IMR-90 (cell line): ENCODE data around the gene FBXO44. TPM values are rescaled to one million over a fixed set of nuclear protein-coding genes. Genes with fewer than 3 reads are reported as not detected.

Source experiments
- ATAC-seq: fragments of 200-7000 bp; cut with Tn5 transposase; 2 replicates; pipeline ENCODE4 v1.9.1; 2020; ENCODE audit warnings: low read depth, mild to moderate bottlenecking, moderate library complexity
- BruUV-seq: library from RNA; stranded (reverse); fragments of 400-500 nt; replicated peaks from 2 replicates; lab custom pipeline; 2021; lab: Mats Ljungman, UMichigan
- CTCF ChIA-PET: fragments of 300-600 bp; formaldehyde crosslinking; extraction: SDS; loops from one replicate; lab custom pipeline; 2021; ENCODE audit warnings: antibody characterized with exemption; lab: Yijun Ruan, JAX
- POLR2A ChIA-PET: fragments of 300-600 bp; sonication (Branson Sonifier 250); formaldehyde crosslinking; loops from one replicate; lab custom pipeline; 2022; ENCODE audit warnings: antibody characterized with exemption; ENCODE audit not compliant: unreplicated experiment; lab: Charles Lee
- DNase-seq: peaks from one replicate; pipeline ENCODE4 v3.0.0; 2013
- H2AFZ ChIP-seq: replicated peaks from 2 replicates; pipeline ENCODE3; 2013; ENCODE audit warnings: low read length, mild to moderate bottlenecking; ENCODE audit not compliant: poor library complexity
- H2AK5ac ChIP-seq: 2 replicates; pipeline ENCODE4 v1.6.1; 2013; ENCODE audit warnings: low read depth, low read length, inconsistent platforms
- H2AK9ac ChIP-seq: replicated peaks from 2 replicates; pipeline ENCODE3; 2013; ENCODE audit warnings: mild to moderate bottlenecking, low read depth, low read length, moderate library complexity; ENCODE audit not compliant: poor library complexity
- H2BK120ac ChIP-seq: 2 replicates; pipeline ENCODE4 v1.6.1; 2013; ENCODE audit warnings: low read depth, low read length, inconsistent platforms
- H2BK15ac ChIP-seq: 3 replicates; pipeline ENCODE4 v1.6.1; 2013; ENCODE audit warnings: low read depth, low read length, inconsistent platforms
- H2BK20ac ChIP-seq: 2 replicates; pipeline ENCODE4 v1.6.1; 2013; ENCODE audit warnings: low read depth, mild to moderate bottlenecking, inconsistent platforms, low read length, moderate library complexity
- H2BK5ac ChIP-seq: 2 replicates; pipeline ENCODE4 v1.6.1; 2013; ENCODE audit warnings: mild to moderate bottlenecking, low read depth, low read length, inconsistent platforms; ENCODE audit not compliant: poor library complexity, severe bottlenecking
- H3K14ac ChIP-seq: replicated peaks from 2 replicates; pipeline ENCODE4 v1.6.1; 2013; ENCODE audit warnings: low read depth, low read length, inconsistent platforms
- H3K18ac ChIP-seq: 2 replicates; pipeline ENCODE4 v1.6.1; 2013; ENCODE audit warnings: low read depth, low read length, control low read depth
- H3K23ac ChIP-seq: 2 replicates; pipeline ENCODE4 v1.6.1; 2013; ENCODE audit warnings: low read depth, low read length, inconsistent platforms
- H3K27ac ChIP-seq: 2 replicates; pipeline ENCODE4 v1.5.1; 2013; ENCODE audit warnings: mild to moderate bottlenecking, control low read depth, low read length; ENCODE audit not compliant: insufficient read depth
- H3K27me3 ChIP-seq: 2 replicates; pipeline ENCODE4 v1.6.1; 2013; ENCODE audit warnings: low read length; ENCODE audit not compliant: control insufficient read depth, insufficient read depth
- H3K36me3 ChIP-seq: 2 replicates; pipeline ENCODE4 v1.6.1; 2013; ENCODE audit warnings: low read length, mixed read lengths; ENCODE audit not compliant: control insufficient read depth, insufficient read depth
- H3K4ac ChIP-seq: 2 replicates; pipeline ENCODE4 v1.6.1; 2013; ENCODE audit warnings: low read depth, low read length, inconsistent platforms
- H3K4me1 ChIP-seq: 2 replicates; pipeline ENCODE4 v1.6.1; 2013; ENCODE audit warnings: low read length, mixed read lengths; ENCODE audit not compliant: control insufficient read depth, insufficient read depth
- H3K4me2 ChIP-seq: 2 replicates; pipeline ENCODE4 v1.6.1; 2013; ENCODE audit warnings: low read depth, mild to moderate bottlenecking, control low read depth, low read length, moderate library complexity
- H3K4me3 ChIP-seq: 2 replicates; pipeline ENCODE4 v1.5.1; 2013; ENCODE audit warnings: low read depth, mild to moderate bottlenecking, control low read depth, low read length, moderate library complexity; ENCODE audit not compliant: insufficient read depth
- H3K56ac ChIP-seq: 2 replicates; pipeline ENCODE4 v1.6.1; 2013; ENCODE audit warnings: low read length, inconsistent platforms; ENCODE audit not compliant: insufficient read depth; ENCODE audit errors: extremely low read depth
- H3K79me1 ChIP-seq, 2 experiments: 2 replicates each; pipeline ENCODE4 v1.6.1; 2013; ENCODE audit warnings: low read length in 2 of 2, inconsistent platforms in 1 of 2, low read depth in 1 of 2
- H3K9ac ChIP-seq: 2 replicates; pipeline ENCODE4 v1.6.1; 2013; ENCODE audit warnings: low read depth, low read length, control low read depth
- H3K9me1 ChIP-seq: 2 replicates; pipeline ENCODE4 v1.6.1; 2013; ENCODE audit warnings: low read length, inconsistent platforms; ENCODE audit not compliant: insufficient read depth
- H3K9me3 ChIP-seq: 2 replicates; pipeline ENCODE4 v1.6.1; 2013; ENCODE audit warnings: low read length; ENCODE audit not compliant: control insufficient read depth, insufficient read depth
- H4K20me1 ChIP-seq: 2 replicates; pipeline ENCODE4 v1.6.1; 2013; ENCODE audit warnings: low read length, inconsistent platforms; ENCODE audit not compliant: insufficient read depth
- H4K5ac ChIP-seq: 2 replicates; pipeline ENCODE4 v1.6.1; 2013; ENCODE audit warnings: mild to moderate bottlenecking, low read depth, low read length, control low read depth
- H4K8ac ChIP-seq, 2 experiments: 2 replicates each; pipeline ENCODE4 v1.6.1; 2013; ENCODE audit warnings: low read depth in 2 of 2, low read length in 2 of 2, control low read depth in 1 of 2, inconsistent platforms in 1 of 2
- H4K91ac ChIP-seq: 2 replicates; pipeline ENCODE4 v1.6.1; 2013; ENCODE audit warnings: low read depth, low read length, inconsistent platforms; ENCODE audit not compliant: insufficient read depth
- BHLHE40 ChIP-seq: fragments of 150-350 bp; IDR thresholded peaks from 2 replicates; pipeline ENCODE4 v1.6.1; 2016; ENCODE audit warnings: mild to moderate bottlenecking, low read depth, low read length
- CEBPB ChIP-seq: IDR thresholded peaks from 2 replicates; pipeline ENCODE4 v1.6.1; 2012; ENCODE audit warnings: low read depth, low read length, improper control_type of control experiment
- CHD1 ChIP-seq: IDR thresholded peaks from 2 replicates; pipeline ENCODE4 v1.6.1; 2012; ENCODE audit warnings: low read depth, low read length, improper control_type of control experiment
- ELK1 ChIP-seq: fragments of 150-350 bp; IDR thresholded peaks from 2 replicates; pipeline ENCODE4 v1.6.1; 2016; ENCODE audit warnings: low read depth, mild to moderate bottlenecking, low read length, moderate library complexity, borderline replicate concordance
- FOS ChIP-seq: fragments of 150-350 bp; IDR thresholded peaks from 2 replicates; pipeline ENCODE4 v1.6.1; 2016; ENCODE audit warnings: low read depth, low read length
- MAZ ChIP-seq: IDR thresholded peaks from 2 replicates; pipeline ENCODE4 v1.6.1; 2012; ENCODE audit warnings: low read depth, mild to moderate bottlenecking, low read length, improper control_type of control experiment, moderate library complexity, borderline replicate concordance
- MXI1 ChIP-seq: IDR thresholded peaks from 2 replicates; pipeline ENCODE4 v1.6.1; 2012; ENCODE audit warnings: low read depth, mild to moderate bottlenecking, low read length, moderate library complexity, borderline replicate concordance
- NFE2L2 ChIP-seq: fragments of 150-350 bp; IDR thresholded peaks from 2 replicates; pipeline ENCODE4 v1.6.1; 2016; ENCODE audit warnings: low read depth, mild to moderate bottlenecking, low read length
- RFX5 ChIP-seq: IDR thresholded peaks from 2 replicates; pipeline ENCODE4 v1.8.0; 2012; ENCODE audit warnings: low read depth, mild to moderate bottlenecking, low read length, moderate library complexity
- SMC3 ChIP-seq: fragments of 150-350 bp; IDR thresholded peaks from 2 replicates; pipeline ENCODE4 v1.6.1; 2016; ENCODE audit warnings: low read depth, mild to moderate bottlenecking, antibody characterized with exemption, low read length, moderate library complexity
- USF2 ChIP-seq: fragments of 150-350 bp; IDR thresholded peaks from 2 replicates; pipeline ENCODE4 v1.6.1; 2017; ENCODE audit warnings: mild to moderate bottlenecking, antibody characterized with exemption, low read length, low read depth
- WGBS, 2 experiments: methylation state at CpG; one replicate each; pipeline versions ENCODE4 v1.1.5 to v1.1.7; 2013; ENCODE audit warnings: missing lambda C conversion rate in 2 of 2; ENCODE audit not compliant: insufficient read length in 1 of 2; ENCODE audit errors: extremely low coverage in 2 of 2; 5-methylcytosine and 5-hydroxymethylcytosine counted together
- dilution Hi-C: fragments of 300-500 bp; cut with HindIII; formaldehyde crosslinking; loops from one replicate; pipeline ENCODE4 v1.14.3; 2018; ENCODE audit warnings: low sequenced_read_pairs; ENCODE audit not compliant: unreplicated experiment
- in situ Hi-C: fragments of 300-500 bp; cut with MboI; formaldehyde crosslinking; loops from 3 replicates; pipeline ENCODE4 v1.14.3; 2019; ENCODE audit warnings: low sequenced_read_pairs, inconsistent platforms, mixed read lengths
- intact Hi-C: fragments of 100-400 bp; cut with micrococcal nuclease; formaldehyde crosslinking; loops from 2 replicates; pipeline ENCODE4 v1.10.0; 2022
- polyA plus RNA-seq, 3 experiments: library from polyadenylated mRNA; depleted of rRNA; stranded (reverse); fragments of >200 nt; gene quantifications; 2 replicates each; pipeline ENCODE4 v1.2.3, GENCODE V29; 2012; ENCODE audit warnings: low replicate concordance in 1 of 3
- total RNA-seq: library from RNA; depleted of rRNA; stranded (reverse); fragments of >200 nt; gene quantifications from 2 replicates; pipeline ENCODE4 v1.2.3, GENCODE V29; 2012

The FBXO44 gene
- total and polyA plus RNA-seq, 2 of the 4 experiments (the other 2 are of a cell fraction): 9.3 to 25.5 TPM

- Histone ChIP-seq H2BK5ac (no peak overlapping the region), H4K20me1 (no peaks in the 10 kb centered on the region), H3K9ac (no peak overlapping the region), H3K4ac (no peak overlapping the region), H2BK120ac (no peak overlapping the region), H3K9me1 (no peaks in the 10 kb centered on the region), H3K23ac (no peak overlapping the region), H3K4me3 (no peak overlapping the region), H2AK9ac (no peak overlapping the region), H4K5ac (no peak overlapping the region), H3K14ac (no peak overlapping the region), H3K79me1 (no peaks in the 10 kb centered on the region), H3K27ac (no peak overlapping the region), H3K18ac (no peak overlapping the region), H4K91ac (no peak overlapping the region), H3K9me3 (no peaks in the 10 kb centered on the region), H2AK5ac (no peak overlapping the region), H2BK15ac (no peak overlapping the region), H2AFZ (no peak overlapping the region), H2BK20ac (no peak overlapping the region), H3K4me2 (no peak overlapping the region), H3K27me3 (peaks cover 16% of the 10 kb centered on the region), H4K8ac (no peak overlapping the region), H3K36me3 (no peaks in the 10 kb centered on the region), H3K4me1 (no peaks in the 10 kb centered on the region), H3K56ac (no peak overlapping the region)
- DNase-seq: no peak
- ATAC-seq: no peak
- CTCF ChIA-PET: no interaction called here
- POLR2A ChIA-PET: no interaction called here
- no TSS peak for BruUV-seq
- in situ Hi-C loops: no loop called here
- intact Hi-C loops: no loop called here
- 83% methylated on average over 1 of the region's 7 CpGs; no CpG with 5 or more reads in 1 of the 2 experiments for WGBS, 2 experiments
- TF ChIP-seq SMC3: no peak
- no peak for TF ChIP-seq CHD1
- TF ChIP-seq BHLHE40: no peak
- TF ChIP-seq NFE2L2: no peak
- TF ChIP-seq USF2: no peak
- TF ChIP-seq RFX5: no peak
- TF ChIP-seq ELK1: no peak
- no peak for TF ChIP-seq CEBPB
- TF ChIP-seq MAZ: no peak
- TF ChIP-seq MXI1: no peak
- TF ChIP-seq FOS: no peak
- dilution Hi-C loops: no loop called here
These were observed 37.4 kb upstream of the FBXO44 start for GRCh38 chr1:11617314-11617713.
